ENCODE results near the gene CYP3A5. TPM values are rescaled to one million over a fixed set of nuclear protein-coding genes. Genes with fewer than 3 reads are reported as not detected.
A peak's percentile ranks its signal among the peaks of the same experiment; 100 is the strongest.

CYP3A5 gene
- total and polyA plus RNA-seq, 2 of the 13 experiments (the other 11 are each of a cell fraction or from before 2014, with no cell fraction given) = 5.7 to 9.3 TPM

DNA sequence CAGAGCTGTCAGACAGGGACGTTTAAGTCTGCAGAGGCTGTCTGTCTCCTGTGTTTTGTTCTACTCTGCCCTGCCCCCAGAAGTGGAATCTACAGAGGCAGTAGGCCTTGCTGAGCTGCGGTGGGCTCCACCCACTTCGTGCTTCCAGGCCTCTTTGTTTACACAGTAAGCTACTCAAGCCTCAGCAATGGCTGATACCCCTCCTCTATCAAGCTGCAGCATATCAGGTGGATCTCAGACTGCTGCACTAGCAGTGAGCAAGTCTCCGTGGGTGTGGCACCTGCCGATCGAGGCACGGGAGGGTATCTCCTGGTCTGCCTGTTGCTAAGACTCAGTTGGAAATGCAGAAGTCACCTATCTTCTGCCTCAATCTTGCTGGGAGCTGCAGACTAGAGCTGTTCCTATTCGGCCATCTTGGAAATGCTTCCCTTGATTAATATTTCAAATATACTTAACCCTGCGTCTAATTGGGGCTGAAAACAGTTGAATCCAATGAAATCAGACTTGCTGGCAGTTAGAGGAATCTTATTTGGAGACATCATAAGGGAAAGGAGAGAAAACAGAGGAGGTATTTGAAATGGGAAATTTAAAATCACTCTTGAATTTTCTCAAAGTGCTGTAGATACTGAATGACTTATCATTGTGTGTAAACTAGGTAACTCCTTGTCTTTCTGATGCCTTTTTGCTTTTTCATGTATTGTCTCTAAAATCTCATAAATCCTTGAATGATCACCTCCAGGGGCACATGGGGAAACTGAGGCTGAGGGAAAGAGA is 13.8 kb upstream of the CYP3A5 start (continued):
- TF ChIP-seq, protein P1, sequence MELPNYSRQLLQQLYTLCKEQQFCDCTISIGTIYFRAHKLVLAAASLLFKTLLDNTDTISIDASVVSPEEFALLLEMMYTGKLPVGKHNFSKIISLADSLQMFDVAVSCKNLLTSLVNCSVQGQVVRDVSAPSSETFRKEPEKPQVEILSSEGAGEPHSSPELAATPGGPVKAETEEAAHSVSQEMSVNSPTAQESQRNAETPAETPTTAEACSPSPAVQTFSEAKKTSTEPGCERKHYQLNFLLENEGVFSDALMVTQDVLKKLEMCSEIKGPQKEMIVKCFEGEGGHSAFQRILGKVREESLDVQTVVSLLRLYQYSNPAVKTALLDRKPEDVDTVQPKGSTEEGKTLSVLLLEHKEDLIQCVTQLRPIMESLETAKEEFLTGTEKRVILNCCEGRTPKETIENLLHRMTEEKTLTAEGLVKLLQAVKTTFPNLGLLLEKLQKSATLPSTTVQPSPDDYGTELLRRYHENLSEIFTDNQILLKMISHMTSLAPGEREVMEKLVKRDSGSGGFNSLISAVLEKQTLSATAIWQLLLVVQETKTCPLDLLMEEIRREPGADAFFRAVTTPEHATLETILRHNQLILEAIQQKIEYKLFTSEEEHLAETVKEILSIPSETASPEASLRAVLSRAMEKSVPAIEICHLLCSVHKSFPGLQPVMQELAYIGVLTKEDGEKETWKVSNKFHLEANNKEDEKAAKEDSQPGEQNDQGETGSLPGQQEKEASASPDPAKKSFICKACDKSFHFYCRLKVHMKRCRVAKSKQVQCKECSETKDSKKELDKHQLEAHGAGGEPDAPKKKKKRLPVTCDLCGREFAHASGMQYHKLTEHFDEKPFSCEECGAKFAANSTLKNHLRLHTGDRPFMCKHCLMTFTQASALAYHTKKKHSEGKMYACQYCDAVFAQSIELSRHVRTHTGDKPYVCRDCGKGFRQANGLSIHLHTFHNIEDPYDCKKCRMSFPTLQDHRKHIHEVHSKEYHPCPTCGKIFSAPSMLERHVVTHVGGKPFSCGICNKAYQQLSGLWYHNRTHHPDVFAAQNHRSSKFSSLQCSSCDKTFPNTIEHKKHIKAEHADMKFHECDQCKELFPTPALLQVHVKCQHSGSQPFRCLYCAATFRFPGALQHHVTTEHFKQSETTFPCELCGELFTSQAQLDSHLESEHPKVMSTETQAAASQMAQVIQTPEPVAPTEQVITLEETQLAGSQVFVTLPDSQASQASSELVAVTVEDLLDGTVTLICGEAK (IDR thresholded peaks at IDR 0.05) = no peak
- TF ChIP-seq, protein P1 (CRISPR knock-in tag; IDR thresholded peaks at IDR 0.05) = peak; percentile 90
- TF ChIP-seq HNRNPLL (IDR thresholded peaks at IDR 0.05; ENCODE audit: low read depth, low read length, poor library complexity, severe bottlenecking) = no peak
- no peak for TF ChIP-seq ZNF33A (CRISPR knock-in tag; IDR thresholded peaks at IDR 0.05; ENCODE audit: borderline replicate concordance)
- TF ChIP-seq, protein P2, sequence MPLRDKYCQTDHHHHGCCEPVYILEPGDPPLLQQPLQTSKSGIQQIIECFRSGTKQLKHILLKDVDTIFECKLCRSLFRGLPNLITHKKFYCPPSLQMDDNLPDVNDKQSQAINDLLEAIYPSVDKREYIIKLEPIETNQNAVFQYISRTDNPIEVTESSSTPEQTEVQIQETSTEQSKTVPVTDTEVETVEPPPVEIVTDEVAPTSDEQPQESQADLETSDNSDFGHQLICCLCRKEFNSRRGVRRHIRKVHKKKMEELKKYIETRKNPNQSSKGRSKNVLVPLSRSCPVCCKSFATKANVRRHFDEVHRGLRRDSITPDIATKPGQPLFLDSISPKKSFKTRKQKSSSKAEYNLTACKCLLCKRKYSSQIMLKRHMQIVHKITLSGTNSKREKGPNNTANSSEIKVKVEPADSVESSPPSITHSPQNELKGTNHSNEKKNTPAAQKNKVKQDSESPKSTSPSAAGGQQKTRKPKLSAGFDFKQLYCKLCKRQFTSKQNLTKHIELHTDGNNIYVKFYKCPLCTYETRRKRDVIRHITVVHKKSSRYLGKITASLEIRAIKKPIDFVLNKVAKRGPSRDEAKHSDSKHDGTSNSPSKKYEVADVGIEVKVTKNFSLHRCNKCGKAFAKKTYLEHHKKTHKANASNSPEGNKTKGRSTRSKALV (CRISPR knock-in tag; IDR thresholded peaks at IDR 0.05) = peak; percentile 80; the same call in 1 of the 2 replicates
- TF ChIP-seq KLF11 (CRISPR knock-in tag; IDR thresholded peaks at IDR 0.05) = no peak; the same call in 1 of the 2 replicates
- no peak for TF ChIP-seq ZNF839 (CRISPR knock-in tag; IDR thresholded peaks at IDR 0.05; ENCODE audit: borderline replicate concordance)
- TF ChIP-seq THAP11 (CRISPR knock-in tag; IDR thresholded peaks at IDR 0.05) = peak; percentile 50
- TF ChIP-seq ZNF251 (CRISPR knock-in tag; IDR thresholded peaks at IDR 0.05) = no peak
- TF ChIP-seq, protein P3, sequence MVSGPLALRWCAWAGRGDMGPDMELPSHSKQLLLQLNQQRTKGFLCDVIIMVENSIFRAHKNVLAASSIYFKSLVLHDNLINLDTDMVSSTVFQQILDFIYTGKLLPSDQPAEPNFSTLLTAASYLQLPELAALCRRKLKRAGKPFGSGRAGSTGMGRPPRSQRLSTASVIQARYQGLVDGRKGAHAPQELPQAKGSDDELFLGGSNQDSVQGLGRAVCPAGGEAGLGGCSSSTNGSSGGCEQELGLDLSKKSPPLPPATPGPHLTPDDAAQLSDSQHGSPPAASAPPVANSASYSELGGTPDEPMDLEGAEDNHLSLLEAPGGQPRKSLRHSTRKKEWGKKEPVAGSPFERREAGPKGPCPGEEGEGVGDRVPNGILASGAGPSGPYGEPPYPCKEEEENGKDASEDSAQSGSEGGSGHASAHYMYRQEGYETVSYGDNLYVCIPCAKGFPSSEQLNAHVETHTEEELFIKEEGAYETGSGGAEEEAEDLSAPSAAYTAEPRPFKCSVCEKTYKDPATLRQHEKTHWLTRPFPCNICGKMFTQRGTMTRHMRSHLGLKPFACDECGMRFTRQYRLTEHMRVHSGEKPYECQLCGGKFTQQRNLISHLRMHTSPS (CRISPR knock-in tag; IDR thresholded peaks at IDR 0.05; ENCODE audit: low read depth) = no peak
- no peak for TF ChIP-seq ZNF552 (CRISPR knock-in tag; IDR thresholded peaks at IDR 0.05; ENCODE audit: borderline replicate concordance)
- no peak for TF ChIP-seq EEA1 (CRISPR knock-in tag; IDR thresholded peaks at IDR 0.05; ENCODE audit: borderline replicate concordance)
- TF ChIP-seq, protein P4, sequence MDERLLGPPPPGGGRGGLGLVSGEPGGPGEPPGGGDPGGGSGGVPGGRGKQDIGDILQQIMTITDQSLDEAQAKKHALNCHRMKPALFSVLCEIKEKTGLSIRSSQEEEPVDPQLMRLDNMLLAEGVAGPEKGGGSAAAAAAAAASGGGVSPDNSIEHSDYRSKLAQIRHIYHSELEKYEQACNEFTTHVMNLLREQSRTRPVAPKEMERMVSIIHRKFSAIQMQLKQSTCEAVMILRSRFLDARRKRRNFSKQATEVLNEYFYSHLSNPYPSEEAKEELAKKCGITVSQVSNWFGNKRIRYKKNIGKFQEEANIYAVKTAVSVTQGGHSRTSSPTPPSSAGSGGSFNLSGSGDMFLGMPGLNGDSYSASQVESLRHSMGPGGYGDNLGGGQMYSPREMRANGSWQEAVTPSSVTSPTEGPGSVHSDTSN (CRISPR knock-in tag; IDR thresholded peaks at IDR 0.05) = no peak
- TF ChIP-seq ZFP1 (CRISPR knock-in tag; IDR thresholded peaks at IDR 0.05) = peak; percentile 84
- TF ChIP-seq, protein P5, sequence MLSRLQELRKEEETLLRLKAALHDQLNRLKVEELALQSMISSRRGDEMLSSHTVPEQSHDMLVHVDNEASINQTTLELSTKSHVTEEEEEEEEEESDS (CRISPR knock-in tag; IDR thresholded peaks at IDR 0.05; ENCODE audit: borderline replicate concordance) = no peak

Data from HepG2 (cell line).